K562 (cell line): ENCODE data around the gene HTRA3.

Source experiments
- BCLAF1 ChIP-seq, 2 experiments: fragments of 450-650 bp in 1 of 2; IDR thresholded peaks; 2 replicates each; pipeline ENCODE4 v1.6.1; 2011 to 2017; ENCODE audit warnings: low read depth in 2 of 2, antibody characterized with exemption in 1 of 2, borderline replicate concordance in 1 of 2, low read length in 1 of 2, mild to moderate bottlenecking in 1 of 2, mixed read lengths in 1 of 2; ENCODE audit not compliant: control insufficient read depth in 1 of 2
- CTCF ChIP-seq, 3 experiments: IDR thresholded peaks in 2 of 3; conservative IDR thresholded peaks in 1 of 3; 2 replicates each; pipeline ENCODE4 v1.5.1; 2011 to 2012; ENCODE audit warnings: low read length in 3 of 3, mild to moderate bottlenecking in 3 of 3, control low read depth in 2 of 3, improper control_type of control experiment in 1 of 3, inconsistent platforms in 1 of 3, low read depth in 1 of 3, mixed read lengths in 1 of 3, moderate library complexity in 1 of 3; ENCODE audit not compliant: insufficient read depth in 2 of 3
- MAX ChIP-seq: sonication (generic); formaldehyde crosslinking; IDR thresholded peaks from 2 replicates; pipeline ENCODE4 v1.9.0; 2022; ENCODE audit warnings: mild to moderate bottlenecking, missing genetic modification reagents
- SMAD4 ChIP-seq: fragments of 250-450 bp; sonication (Bioruptor Pico); conservative IDR thresholded peaks from 2 replicates; pipeline ENCODE4 v1.8.0; 2021; ENCODE audit warnings: inconsistent platforms, mild to moderate bottlenecking, moderate library complexity
- SRSF1 ChIP-seq: fragments of 200-400 bp; formaldehyde crosslinking; IDR thresholded peaks from 2 replicates; pipeline ENCODE4 v1.6.1; 2017; ENCODE audit warnings: mild to moderate bottlenecking, low read depth, low read length, moderate library complexity
- STAG1 ChIP-seq: sonication (generic); formaldehyde crosslinking; IDR thresholded peaks from 2 replicates; pipeline ENCODE4 v1.5.0; 2020; ENCODE audit warnings: missing genetic modification reagents, borderline replicate concordance
- TAF1 ChIP-seq: IDR thresholded peaks from 2 replicates; pipeline ENCODE4 v1.6.1; 2011; ENCODE audit warnings: mild to moderate bottlenecking, low read length, moderate library complexity; ENCODE audit not compliant: insufficient read depth, control insufficient read depth, severe bottlenecking; ENCODE audit errors: extremely low read depth
- TAF9B ChIP-seq: fragments of 450-650 bp; IDR thresholded peaks from 2 replicates; pipeline ENCODE4 v1.6.1; 2018; ENCODE audit warnings: mild to moderate bottlenecking; ENCODE audit not compliant: partially characterized antibody
- TEAD4 ChIP-seq, 2 experiments: sonication (generic) in 1 of 2; formaldehyde crosslinking in 1 of 2; IDR thresholded peaks; 2 replicates each; pipeline versions ENCODE4 v1.6.1 to v1.8.0; 2012 to 2022; ENCODE audit warnings: borderline replicate concordance in 1 of 2, inconsistent platforms in 1 of 2, low read length in 1 of 2, mild to moderate bottlenecking in 1 of 2, missing genetic modification reagents in 1 of 2
- ZNF445 ChIP-seq: fragments of 250-450 bp; sonication (Bioruptor Pico); IDR thresholded peaks from 2 replicates; pipeline ENCODE4 v1.4.0; 2020; ENCODE audit warnings: low read depth, mild to moderate bottlenecking, moderate library complexity
- TF ChIP-seq, protein P1 (sequence below): fragments of 450-650 bp; formaldehyde crosslinking; IDR thresholded peaks from 2 replicates; pipeline ENCODE4 v1.4.0; 2020; ENCODE audit warnings: mild to moderate bottlenecking, moderate library complexity

- TF ChIP-seq STAG1 (CRISPR knock-in tag) (no peak), TAF1 (no peak), TEAD4 (IDR thresholded peaks at IDR 0.05; ENCODE audit: low read length) (no peak), TEAD4 (CRISPR knock-in tag; IDR thresholded peaks at IDR 0.05; ENCODE audit: borderline replicate concordance) (no peak), ZNF445 (CRISPR knock-in tag) (no peak), TAF9B (no peak), SRSF1 (no peak), BCLAF1 (IDR thresholded peaks at IDR 0.05; ENCODE audit: borderline replicate concordance in 1 of 2, control insufficient read depth in 1 of 2, low read depth in 2 of 2, low read length in 1 of 2) (no peak), CTCF (IDR thresholded peaks at IDR 0.05 in 2 of 3, conservative IDR thresholded peaks at IDR 0.05 in 1 of 3; ENCODE audit: insufficient read depth in 2 of 3, low read depth in 1 of 3, low read length in 3 of 3) (no peak), SMAD4 (CRISPR knock-in tag) (no peak), MAX (CRISPR knock-in tag) (no peak)
- TF ChIP-seq, protein P1, sequence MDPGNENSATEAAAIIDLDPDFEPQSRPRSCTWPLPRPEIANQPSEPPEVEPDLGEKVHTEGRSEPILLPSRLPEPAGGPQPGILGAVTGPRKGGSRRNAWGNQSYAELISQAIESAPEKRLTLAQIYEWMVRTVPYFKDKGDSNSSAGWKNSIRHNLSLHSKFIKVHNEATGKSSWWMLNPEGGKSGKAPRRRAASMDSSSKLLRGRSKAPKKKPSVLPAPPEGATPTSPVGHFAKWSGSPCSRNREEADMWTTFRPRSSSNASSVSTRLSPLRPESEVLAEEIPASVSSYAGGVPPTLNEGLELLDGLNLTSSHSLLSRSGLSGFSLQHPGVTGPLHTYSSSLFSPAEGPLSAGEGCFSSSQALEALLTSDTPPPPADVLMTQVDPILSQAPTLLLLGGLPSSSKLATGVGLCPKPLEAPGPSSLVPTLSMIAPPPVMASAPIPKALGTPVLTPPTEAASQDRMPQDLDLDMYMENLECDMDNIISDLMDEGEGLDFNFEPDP (CRISPR knock-in tag), result no peak
Measured at GRCh38 chr4:8272472-8273428, 3.2 kb downstream of the HTRA3 start.
